HFF-Myc (cell line): ENCODE results near the gene THTPA.

Experiments
- DNase-seq: peaks from one replicate; pipeline ENCODE4 v3.0.0-alpha.2; 2011; ENCODE audit warnings: low read depth; ENCODE audit errors: extremely low read depth
- H3K4me3 ChIP-seq: replicated peaks from 2 replicates; pipeline ENCODE4 v1.5.1; 2011; ENCODE audit warnings: low read depth, mild to moderate bottlenecking, control low read depth, low read length
- TF ChIP-seq, protein P1 (sequence below): IDR thresholded peaks from 2 replicates; pipeline ENCODE4 v1.5.1; 2012; ENCODE audit warnings: mild to moderate bottlenecking, low read depth, low read length, control low read depth; ENCODE audit errors: missing control alignments

Gene THTPA

DNA sequence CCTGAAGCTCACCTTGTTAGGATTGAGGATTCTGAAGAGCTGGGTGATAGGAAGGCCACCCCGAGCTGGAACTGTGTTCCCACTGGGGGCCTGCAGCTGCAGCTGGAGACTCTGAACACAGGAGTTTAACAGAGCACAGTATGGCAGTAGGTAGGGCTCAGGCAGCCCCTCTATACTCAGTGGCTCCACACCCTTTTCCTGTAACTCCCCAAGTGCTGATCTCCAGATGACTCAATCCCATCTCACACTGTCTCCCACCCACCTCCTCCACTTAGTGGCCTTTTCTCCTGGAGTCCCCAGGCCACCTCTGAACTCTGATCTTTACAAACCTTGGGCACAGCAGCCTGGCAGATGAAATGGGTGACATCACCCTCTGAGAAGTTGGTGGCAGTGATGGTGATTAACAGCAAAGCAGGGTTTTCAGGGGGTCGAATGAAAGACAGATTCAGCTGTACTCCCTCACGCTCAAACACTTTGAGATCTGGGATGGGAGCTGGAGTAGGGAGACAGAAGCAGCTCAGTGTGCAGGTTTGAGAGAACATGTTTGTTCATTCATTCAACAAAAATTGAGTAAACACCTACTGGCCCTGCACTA is 4.0 kb downstream of the THTPA start:
- H3K4me3 ChIP-seq = no peak overlapping the region
- TF ChIP-seq, protein P1, sequence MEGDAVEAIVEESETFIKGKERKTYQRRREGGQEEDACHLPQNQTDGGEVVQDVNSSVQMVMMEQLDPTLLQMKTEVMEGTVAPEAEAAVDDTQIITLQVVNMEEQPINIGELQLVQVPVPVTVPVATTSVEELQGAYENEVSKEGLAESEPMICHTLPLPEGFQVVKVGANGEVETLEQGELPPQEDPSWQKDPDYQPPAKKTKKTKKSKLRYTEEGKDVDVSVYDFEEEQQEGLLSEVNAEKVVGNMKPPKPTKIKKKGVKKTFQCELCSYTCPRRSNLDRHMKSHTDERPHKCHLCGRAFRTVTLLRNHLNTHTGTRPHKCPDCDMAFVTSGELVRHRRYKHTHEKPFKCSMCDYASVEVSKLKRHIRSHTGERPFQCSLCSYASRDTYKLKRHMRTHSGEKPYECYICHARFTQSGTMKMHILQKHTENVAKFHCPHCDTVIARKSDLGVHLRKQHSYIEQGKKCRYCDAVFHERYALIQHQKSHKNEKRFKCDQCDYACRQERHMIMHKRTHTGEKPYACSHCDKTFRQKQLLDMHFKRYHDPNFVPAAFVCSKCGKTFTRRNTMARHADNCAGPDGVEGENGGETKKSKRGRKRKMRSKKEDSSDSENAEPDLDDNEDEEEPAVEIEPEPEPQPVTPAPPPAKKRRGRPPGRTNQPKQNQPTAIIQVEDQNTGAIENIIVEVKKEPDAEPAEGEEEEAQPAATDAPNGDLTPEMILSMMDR = no peak
- DNase-seq = no peak

DNA sequence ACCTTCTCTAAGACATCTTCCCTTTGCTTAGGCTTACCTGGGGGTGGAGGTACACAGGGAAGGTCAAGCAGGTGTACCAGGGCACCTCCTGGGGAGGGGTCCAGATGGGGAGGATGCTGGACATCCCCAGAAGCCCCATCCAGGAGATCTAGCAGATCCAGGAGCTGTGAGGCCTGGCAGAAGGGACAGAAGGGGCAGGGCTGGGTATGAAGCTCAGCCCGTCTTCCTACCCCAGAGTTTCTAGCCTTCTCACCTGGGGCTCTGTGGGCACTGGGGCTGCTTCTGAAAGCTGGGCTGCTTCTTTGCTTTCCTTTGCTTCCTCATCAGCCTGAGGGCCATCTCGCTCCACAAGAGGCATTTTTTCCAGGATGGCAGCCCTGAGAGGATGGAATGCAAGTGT is 5.2 kb downstream of the THTPA start:
- no peak overlapping the region for H3K4me3 ChIP-seq
- TF ChIP-seq, protein P1 = no peak
- DNase-seq = no peak

DNA sequence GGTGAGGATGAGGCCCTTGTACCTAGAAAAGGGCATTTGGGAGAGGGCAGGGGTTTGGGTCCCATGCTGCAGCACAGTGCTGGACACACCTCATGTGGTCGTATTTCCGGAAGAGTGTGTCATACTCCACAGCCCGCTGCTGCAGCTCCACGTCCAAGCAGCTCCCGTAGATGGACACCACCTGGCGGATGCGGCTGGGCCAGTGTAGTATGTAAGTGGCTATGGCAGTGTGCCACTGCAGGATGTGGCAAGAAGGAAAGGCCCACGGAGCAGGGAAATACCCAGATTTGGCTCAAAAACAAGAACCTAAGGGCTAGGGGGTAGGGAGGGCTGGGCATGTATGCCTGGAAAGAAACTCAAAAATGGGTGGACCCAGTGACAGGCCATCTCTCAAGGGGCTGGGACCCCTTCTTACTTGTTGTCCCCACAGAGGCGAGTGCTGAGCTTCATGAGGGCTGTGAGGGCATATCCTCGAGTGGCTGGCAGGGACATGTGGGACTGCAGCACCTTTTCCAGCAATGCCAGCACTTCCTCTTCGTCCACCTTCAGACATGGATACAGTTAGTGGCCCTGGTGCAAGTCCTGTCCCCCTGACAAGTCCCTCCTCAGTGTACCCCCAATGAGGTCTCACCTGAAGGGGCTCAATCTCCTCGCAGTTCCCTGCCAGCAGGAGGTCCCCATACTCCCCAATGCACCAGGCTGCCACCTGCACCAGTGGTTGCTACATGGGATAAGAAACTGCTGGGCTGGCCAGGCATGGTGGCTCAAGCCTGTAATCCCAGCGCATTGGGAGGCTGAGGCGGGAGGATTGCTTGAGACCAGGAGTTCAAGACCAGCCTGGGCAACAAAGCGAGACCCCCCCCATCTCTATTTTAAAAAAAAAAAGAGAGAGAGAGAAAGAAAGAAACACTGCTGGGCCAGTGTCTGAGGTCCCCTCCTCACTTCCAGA is 6.1 kb downstream of the THTPA start:
- TF ChIP-seq, protein P1 = no peak
- H3K4me3 ChIP-seq = no peak overlapping the region
- no peak for DNase-seq

DNA sequence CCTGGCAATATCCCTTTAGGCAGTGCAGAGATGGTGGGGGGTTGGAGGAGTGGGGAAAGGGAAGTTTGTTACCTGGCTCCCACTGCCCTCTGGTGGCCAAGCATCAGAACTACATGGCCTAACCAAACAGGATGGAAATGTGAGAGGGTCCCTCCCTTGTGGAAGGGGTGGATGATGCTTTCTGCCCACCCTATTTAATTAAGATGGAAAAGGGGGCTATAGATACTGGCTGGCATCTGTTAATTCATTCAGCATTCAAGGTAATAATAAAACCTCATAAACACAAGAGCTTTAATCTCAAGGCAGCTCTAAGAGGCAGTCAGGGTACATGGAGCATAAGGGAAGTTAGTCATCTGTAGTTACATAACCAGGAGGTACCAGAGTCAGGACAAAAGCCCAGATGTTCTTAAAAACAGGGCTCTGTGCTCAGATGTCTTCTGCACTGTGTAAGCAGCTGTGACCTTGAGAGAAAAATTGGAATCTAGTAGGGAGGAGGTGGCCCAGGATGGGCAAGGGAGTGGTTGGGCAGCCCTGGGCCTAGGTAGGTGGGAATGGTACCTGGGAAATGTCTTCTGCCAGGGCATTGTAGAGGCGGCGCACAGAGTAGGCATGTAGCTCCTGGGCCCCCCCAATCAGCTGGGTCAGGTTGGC is 6.9 kb downstream of the THTPA start:
- H3K4me3 ChIP-seq = no peak overlapping the region
- DNase-seq = no peak
- TF ChIP-seq, protein P1 = peak; percentile 96

DNA sequence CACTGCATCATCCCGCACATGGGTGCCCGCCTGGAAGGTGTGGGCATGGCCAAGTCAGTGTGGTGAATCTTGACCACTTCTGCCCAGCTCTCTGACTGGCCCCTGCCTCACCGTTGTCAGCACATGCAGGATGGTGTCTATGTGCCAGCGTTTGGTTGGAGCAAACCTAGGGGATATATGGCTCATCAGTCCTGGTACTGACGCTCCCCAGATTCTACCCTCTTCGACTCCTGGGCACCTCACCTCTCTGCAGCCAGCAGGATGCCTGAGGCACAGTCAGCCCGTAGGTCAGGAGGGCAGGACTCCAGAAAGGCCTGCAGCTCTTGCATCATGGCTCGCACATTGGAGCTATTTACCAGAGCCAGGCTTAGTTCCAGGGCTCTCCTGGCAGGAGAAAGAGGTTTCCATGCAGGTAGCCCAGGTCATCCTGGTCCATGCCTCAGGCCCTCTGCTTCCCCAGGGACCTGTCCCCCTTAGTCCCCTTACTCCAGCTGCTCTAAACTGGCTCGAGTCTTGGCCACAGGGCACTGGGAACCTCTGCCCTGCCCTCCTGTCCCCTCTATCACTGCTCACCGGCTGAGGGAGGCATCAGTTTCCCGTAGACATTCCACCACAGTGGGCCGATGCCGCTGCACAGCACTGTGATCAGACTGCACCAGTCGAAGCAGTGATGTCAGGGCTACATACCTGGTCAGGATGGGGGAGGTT is 7.6 kb downstream of the THTPA start:
- no peak for DNase-seq
- H3K4me3 ChIP-seq = no peak overlapping the region
- TF ChIP-seq, protein P1 = no peak

DNA sequence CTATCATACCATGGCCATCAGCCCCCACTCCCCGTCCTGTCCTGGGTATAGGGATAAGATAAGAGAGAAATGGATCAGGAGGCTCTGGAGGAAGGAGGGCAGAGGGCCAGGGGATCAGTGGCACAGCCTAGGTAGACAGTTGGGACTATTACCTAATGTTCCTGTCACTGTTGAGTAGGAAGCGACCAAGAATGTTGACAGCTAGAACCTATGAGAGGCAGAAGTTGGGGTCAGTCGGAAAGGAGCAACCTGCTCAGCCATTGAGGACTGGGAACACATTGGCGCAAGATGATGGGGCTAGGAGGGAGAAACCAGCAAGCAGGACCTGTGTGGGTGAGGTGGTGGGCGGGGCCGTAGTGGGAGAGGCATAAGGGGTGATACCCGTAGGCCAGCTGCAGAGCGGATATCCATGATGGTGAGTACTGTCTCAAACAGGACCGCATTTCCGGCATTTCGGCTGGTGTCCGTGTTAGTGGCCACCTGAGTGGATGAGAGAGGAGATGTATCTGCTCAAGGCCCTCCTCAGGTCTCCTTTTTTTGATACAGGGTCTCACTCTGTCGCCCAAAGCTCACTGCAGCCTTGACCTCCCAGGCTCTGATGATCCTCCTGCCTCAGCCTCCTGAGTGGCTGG is 8.2 kb downstream of the THTPA start:
- DNase-seq = no peak
- TF ChIP-seq, protein P1 = no peak
- no peak overlapping the region for H3K4me3 ChIP-seq
